GM18951 (cell line): ENCODE data around the gene TYROBP.
"Not testable (repeated sequence)": the region's sequence is repeated elsewhere in the genome, so short reads cannot be mapped to it uniquely, and the experiment has no call there.

ENCODE experiments used
- POLR2A ChIP-seq: IDR thresholded peaks from 4 replicates; pipeline ENCODE4 v1.6.1; 2011; ENCODE audit warnings: mild to moderate bottlenecking; ENCODE audit not compliant: insufficient read length, insufficient read depth; ENCODE audit errors: extremely low read depth
- in situ Hi-C: fragments of 300-500 bp; cut with MboI; formaldehyde crosslinking; loops from one replicate; pipeline ENCODE4 v1.12.0; 2022; ENCODE audit warnings: low sequenced_read_pairs, mixed read lengths, inconsistent platforms; ENCODE audit not compliant: unreplicated experiment

The TYROBP gene

GRCh38 chr19:35885225-35885738 is 22.8 kb downstream of the TYROBP start:
- no peak for TF ChIP-seq POLR2A
- in situ Hi-C loops, result loop anchor here (5.0 kb wide), 1 partner anchor 47 kb away; no protein-coding TSS in a partner anchor

GRCh38 chr19:35883882-35884281 is 24.2 kb downstream of the TYROBP start:
- in situ Hi-C loops, result no loop called here
- no peak for TF ChIP-seq POLR2A

- TF ChIP-seq POLR2A, result no peak
- in situ Hi-C loops, result no loop called here
Measured at GRCh38 chr19:35882114-35882832, 25.8 kb downstream of the TYROBP start.

- in situ Hi-C loops, result no loop called here
- TF ChIP-seq POLR2A, result no peak
Measured at GRCh38 chr19:35879770-35880317, 28.3 kb downstream of the TYROBP start.

- no peak for TF ChIP-seq POLR2A
- in situ Hi-C loops, result no loop called here
Measured at GRCh38 chr19:35879068-35879467, 29.0 kb downstream of the TYROBP start.

GRCh38 chr19:35874392-35874930 is 33.6 kb downstream of the TYROBP start:
- in situ Hi-C loops, result no loop called here
- TF ChIP-seq POLR2A, result no peak

- in situ Hi-C loops, result no loop called here
- TF ChIP-seq POLR2A, result no peak
Measured at GRCh38 chr19:35872180-35872579, 35.9 kb downstream of the TYROBP start.

GRCh38 chr19:35871611-35872010 is 36.5 kb downstream of the TYROBP start:
- in situ Hi-C loops, result no loop called here
- TF ChIP-seq POLR2A, result no peak

GRCh38 chr19:35870798-35871197 is 37.3 kb downstream of the TYROBP start:
- in situ Hi-C loops, result no loop called here
- TF ChIP-seq POLR2A, result no peak

GRCh38 chr19:35870124-35870736 is 37.9 kb downstream of the TYROBP start:
- in situ Hi-C loops, result not testable (repeated sequence)

GRCh38 chr19:35869327-35870123 is 38.6 kb downstream of the TYROBP start:
- in situ Hi-C loops, result no loop called here
- TF ChIP-seq POLR2A, result no peak

- in situ Hi-C loops, result no loop called here
- no peak for TF ChIP-seq POLR2A
Measured at GRCh38 chr19:35868823-35869326, 39.2 kb downstream of the TYROBP start.
